ENCODE measurements around the gene CAB39L. TPM values are rescaled to one million over a fixed set of nuclear protein-coding genes. Genes with fewer than 3 reads are reported as not detected.

The CAB39L gene
- total RNA-seq, 4 donors from 2014 or later = 51.7 to 72.9 (median 62.1) TPM

GRCh38 chr13:49452725-49453457 is 9.0 kb upstream of the CAB39L start:
- no peak for TF ChIP-seq CTCF (IDR thresholded peaks at IDR 0.05; ENCODE audit: low read depth)

DNA sequence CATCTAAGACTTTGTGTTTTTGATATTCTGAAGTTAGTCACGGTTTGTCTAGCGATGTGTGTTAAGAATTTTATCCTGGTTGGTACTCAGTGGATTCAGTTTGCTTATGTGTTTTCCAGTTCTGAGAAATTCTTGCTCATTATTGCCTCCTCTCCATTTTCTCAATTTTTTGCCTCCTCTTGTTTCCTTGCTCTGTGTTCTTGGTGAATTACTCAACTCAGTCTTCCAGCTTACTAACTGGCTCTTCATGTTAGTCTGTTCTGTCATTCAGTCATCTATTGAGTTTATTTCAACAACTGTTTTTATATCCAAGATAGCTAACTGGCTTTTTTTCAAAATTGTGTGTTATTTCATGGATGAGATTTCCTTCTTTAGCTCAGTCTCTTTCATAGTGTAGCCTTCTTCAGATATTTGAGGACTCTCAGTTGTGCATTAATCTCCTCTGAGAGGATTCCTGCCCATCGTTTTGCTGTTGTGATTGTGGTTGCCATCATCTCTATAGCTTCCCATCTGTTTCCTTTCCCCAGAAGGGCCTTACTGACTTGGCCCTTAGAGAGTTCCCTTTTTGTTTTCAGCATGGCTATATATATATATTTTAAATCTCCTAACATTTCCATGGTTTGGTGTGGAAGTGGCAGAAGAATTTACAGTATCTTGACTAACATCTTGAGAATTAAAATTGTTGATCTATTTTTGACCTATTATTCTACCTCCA is 6.4 kb upstream of the CAB39L start:
- TF ChIP-seq CTCF (IDR thresholded peaks at IDR 0.05; ENCODE audit: low read depth) = no peak

- no peak for TF ChIP-seq CTCF (IDR thresholded peaks at IDR 0.05; ENCODE audit: low read depth)
These were observed 4.9 kb upstream of the CAB39L start for GRCh38 chr13:49448753-49449152.

DNA sequence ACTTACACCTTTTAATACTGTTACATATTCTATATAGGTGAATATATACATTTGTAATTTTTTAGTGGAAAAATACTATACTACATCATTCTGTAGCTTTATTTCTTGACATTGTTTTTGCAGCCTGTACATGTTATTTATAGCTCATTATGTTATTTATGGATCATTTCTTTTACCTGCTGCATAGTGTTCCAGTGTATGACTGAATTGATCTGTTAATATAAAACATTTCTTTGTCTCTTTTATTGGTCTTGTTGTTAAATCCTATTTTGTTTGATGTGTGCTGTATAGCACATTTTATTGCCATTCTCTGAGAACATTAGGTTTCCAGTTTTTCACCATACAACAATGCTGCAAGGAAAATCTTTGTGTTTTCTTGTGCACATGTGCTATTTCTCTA is 2.6 kb upstream of the CAB39L start:
- no peak for TF ChIP-seq CTCF (IDR thresholded peaks at IDR 0.05; ENCODE audit: low read depth)

GRCh38 chr13:49444524-49445395 is 896 bp upstream of the CAB39L start:
- TF ChIP-seq CTCF (IDR thresholded peaks at IDR 0.05; ENCODE audit: low read depth) = no peak

GRCh38 chr13:49443357-49443703 is 534 bp downstream of the CAB39L start:
- TF ChIP-seq CTCF (IDR thresholded peaks at IDR 0.05; ENCODE audit: low read depth) = no peak

DNA sequence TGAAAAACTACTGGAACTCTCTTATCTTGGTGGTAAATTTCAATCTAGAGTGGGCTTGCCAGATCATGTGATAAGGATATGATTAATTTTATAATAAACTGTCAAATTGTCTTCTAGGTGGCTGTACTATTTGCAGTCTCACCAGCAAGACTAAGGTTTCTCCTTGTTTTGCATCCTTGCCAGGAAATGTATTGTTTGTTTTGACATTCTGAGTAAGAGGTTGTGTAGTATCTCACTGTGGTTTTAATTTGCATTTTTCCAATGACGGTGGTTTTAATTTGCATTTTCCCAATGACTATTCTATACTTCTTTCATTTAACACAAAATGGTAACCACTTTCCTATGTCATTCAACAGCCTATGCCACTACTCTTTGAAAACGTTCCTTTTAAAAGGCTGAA is 2.0 kb downstream of the CAB39L start:
- TF ChIP-seq CTCF (IDR thresholded peaks at IDR 0.05; ENCODE audit: low read depth) = no peak
